HK-2 (cell line): ENCODE measurements around the gene SHROOM1.

Experiments used
- DNase-seq: peaks from one replicate; pipeline ENCODE4 v3.0.0-alpha.2; 2018; ENCODE audit not compliant: unreplicated experiment

Gene SHROOM1

DNA sequence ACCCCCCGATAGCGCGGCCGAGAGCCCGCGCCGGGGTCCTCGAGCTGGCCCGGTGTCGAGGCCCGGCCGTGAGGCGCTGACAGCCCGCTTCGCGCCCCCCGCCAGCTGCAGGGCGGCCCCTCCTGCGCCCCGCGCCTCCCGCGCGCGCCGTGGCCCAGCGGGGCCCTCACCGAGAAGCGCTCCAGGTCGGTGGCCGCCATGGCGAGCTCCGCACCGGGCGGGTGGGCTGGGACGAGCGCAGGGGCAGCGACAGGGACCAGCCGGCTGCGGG lies 53.6 kb downstream of the SHROOM1 start:
- no peak for DNase-seq

GRCh38 chr5:132776131-132776937 lies 54.1 kb downstream of the SHROOM1 start:
- peak; percentile 45 for DNase-seq

- peak; percentile 41 for DNase-seq
These were observed 54.9 kb downstream of the SHROOM1 start for GRCh38 chr5:132775476-132775961.

DNA sequence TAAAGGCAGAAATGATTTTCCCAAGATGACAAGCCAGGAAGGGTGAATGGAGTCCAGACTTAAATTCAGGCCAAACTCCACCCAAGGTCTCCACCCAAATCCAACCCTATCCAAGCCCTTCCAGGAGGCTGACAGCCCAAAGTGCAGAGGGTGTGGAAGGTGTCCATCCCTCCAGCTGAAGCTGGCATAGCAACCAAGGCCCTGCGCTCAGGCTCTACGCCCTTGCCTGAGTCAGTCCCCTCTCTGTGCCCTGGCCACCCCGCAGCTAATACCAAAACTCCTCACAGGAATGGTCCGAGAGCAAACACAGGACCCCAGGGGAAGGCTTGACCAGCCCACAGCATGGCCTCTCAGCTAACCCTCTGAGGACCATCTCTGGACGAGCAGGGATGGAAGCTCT lies 55.6 kb downstream of the SHROOM1 start:
- DNase-seq, result no peak

- no peak for DNase-seq
These were observed 56.0 kb downstream of the SHROOM1 start for GRCh38 chr5:132774406-132774805.

- DNase-seq, result no peak
These were observed 56.7 kb downstream of the SHROOM1 start for GRCh38 chr5:132773601-132774355.

GRCh38 chr5:132773114-132773513 lies 57.3 kb downstream of the SHROOM1 start:
- DNase-seq, result no peak

DNA sequence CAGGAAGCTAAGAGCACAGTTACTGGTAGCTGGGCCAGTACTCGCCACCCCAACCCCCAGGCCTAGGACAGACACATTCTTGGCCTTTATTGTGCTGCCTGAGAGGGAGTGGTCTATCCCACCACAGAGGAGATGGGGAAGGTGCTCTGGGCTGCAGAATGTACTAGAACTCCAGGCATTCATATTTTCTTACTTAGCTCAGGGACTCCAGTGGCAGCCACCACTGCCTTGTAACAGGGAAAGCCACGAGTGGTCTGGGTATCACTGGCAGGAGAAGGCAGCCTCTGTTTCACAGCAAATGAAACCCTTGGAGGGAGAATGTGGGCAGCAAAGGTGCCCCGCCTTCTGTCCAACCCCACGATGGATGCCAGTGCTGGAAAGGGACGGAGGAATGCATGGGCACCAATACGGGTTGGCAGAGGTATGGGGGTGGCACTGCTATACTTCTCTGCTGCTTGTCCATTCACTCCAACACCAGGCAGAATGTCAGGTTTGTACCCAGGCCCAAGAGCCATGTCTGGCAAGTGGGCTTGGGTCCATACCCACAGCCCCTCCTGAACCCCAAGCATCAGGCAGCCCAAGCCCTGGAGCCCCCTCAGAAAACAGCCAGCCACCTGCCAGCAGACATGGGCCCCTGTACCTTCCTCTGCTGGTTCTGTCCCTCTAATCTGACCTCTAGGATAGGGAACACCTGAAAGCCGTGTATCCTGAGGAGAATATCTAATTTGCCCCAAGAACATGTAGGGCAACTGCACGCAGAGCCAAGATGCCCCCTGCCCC lies 58.0 kb downstream of the SHROOM1 start:
- no peak for DNase-seq
